SU-DHL-6 (cell line): Measurements from ENCODE around the gene FLNB.

Experiments used
- H2AFZ ChIP-seq: fragments of 200-600 bp; sonication (generic); 2 replicates; pipeline ENCODE4 v1.6.1; 2014; ENCODE audit warnings: low read depth, mild to moderate bottlenecking, moderate library complexity, mixed read lengths, antibody characterized with exemption, low read length; ENCODE audit not compliant: severe bottlenecking
- H3F3A ChIP-seq: fragments of 200-600 bp; shearing (Covaris generic); 2 replicates; pipeline ENCODE4 v1.6.0; 2016; ENCODE audit warnings: antibody characterized with exemption, mild to moderate bottlenecking; ENCODE audit not compliant: insufficient read depth
- H3K27ac ChIP-seq: fragments of 200-600 bp; sonication (generic); 2 replicates; pipeline ENCODE4 v1.5.1; 2016; ENCODE audit warnings: low read depth, mild to moderate bottlenecking, low read length, moderate library complexity, mixed read lengths
- H3K27me3 ChIP-seq: fragments of 200-600 bp; sonication (generic), shearing (Covaris generic); 2 replicates; pipeline ENCODE4 v1.6.0; 2014; ENCODE audit warnings: mild to moderate bottlenecking, low read length
- H3K36me3 ChIP-seq: fragments of 200-600 bp; sonication (generic); 2 replicates; pipeline ENCODE4 v1.6.1; 2014; ENCODE audit warnings: mild to moderate bottlenecking, low read length, mixed read lengths
- H3K4me2 ChIP-seq: fragments of 300-600, 200-600 bp; shearing (Covaris generic), sonication (generic); 2 replicates; pipeline ENCODE4 v1.6.0; 2014; ENCODE audit warnings: low read length, low read depth, mild to moderate bottlenecking; ENCODE audit not compliant: poor library complexity, severe bottlenecking
- H3K4me3 ChIP-seq: fragments of 200-600 bp; sonication (generic); 2 replicates; pipeline ENCODE4 v1.5.1; 2014; ENCODE audit warnings: antibody characterized with exemption, low read length, mild to moderate bottlenecking, mixed read lengths; ENCODE audit not compliant: insufficient read depth, poor library complexity, severe bottlenecking
- H3K79me2 ChIP-seq: fragments of 200-600 bp; sonication (generic); 2 replicates; pipeline ENCODE4 v1.6.1; 2014; ENCODE audit warnings: mild to moderate bottlenecking, low read length, moderate library complexity; ENCODE audit not compliant: insufficient read depth
- H3K9ac ChIP-seq: fragments of 200-600 bp; sonication (generic); 2 replicates; pipeline ENCODE4 v1.7.0; 2014; ENCODE audit warnings: mild to moderate bottlenecking, low read length
- H3K9me2 ChIP-seq: fragments of 200-600 bp; sonication (generic); replicated peaks from 2 replicates; pipeline ENCODE4 v1.6.1; 2014; ENCODE audit warnings: low read length; ENCODE audit not compliant: insufficient read depth
- H3K9me3 ChIP-seq: fragments of 200-600 bp; sonication (generic); 2 replicates; pipeline ENCODE4 v1.6.1; 2014; ENCODE audit warnings: low read length, mixed read lengths; ENCODE audit not compliant: insufficient read depth
- H4K20me1 ChIP-seq: fragments of 200-600 bp; sonication (generic); 2 replicates; pipeline ENCODE4 v1.6.1; 2014; ENCODE audit warnings: low read depth, mild to moderate bottlenecking, antibody characterized with exemption, low read length, moderate library complexity, mixed read lengths
- EZH2phosphoT487 ChIP-seq: fragments of 200-600 bp; sonication (generic), shearing (Covaris generic); conservative IDR thresholded peaks from 2 replicates; pipeline ENCODE4 v1.6.1; 2018; ENCODE audit warnings: mild to moderate bottlenecking, antibody characterized with exemption, low read length, moderate library complexity, mixed read lengths
- TF ChIP-seq, protein P1 (sequence below): fragments of 200-600 bp; sonication (generic); IDR thresholded peaks from one replicate; pipeline ENCODE4 v1.5.1; 2017; ENCODE audit warnings: antibody characterized with exemption, mild to moderate bottlenecking, low read length, moderate library complexity; ENCODE audit not compliant: insufficient read depth, poor library complexity, severe bottlenecking

The FLNB gene

DNA sequence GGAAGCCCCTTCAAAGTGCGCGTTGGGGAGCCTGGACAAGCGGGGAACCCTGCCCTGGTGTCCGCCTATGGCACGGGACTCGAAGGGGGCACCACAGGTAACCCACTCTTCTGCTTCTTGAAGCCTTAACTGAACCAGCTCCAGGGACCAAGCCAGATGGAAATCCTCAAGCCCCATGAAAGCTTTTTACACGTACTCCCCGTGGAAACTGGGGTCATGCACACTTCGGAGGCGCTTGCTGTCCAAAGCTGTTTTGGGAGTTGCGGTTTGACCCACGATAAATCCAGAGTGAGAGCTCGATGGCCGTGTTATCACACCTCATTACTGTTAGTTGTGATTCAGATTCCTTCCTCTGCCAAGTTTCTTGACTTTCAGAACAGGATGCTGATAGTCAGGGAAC lies 155.0 kb downstream of the FLNB start:
- TF ChIP-seq, protein P1, sequence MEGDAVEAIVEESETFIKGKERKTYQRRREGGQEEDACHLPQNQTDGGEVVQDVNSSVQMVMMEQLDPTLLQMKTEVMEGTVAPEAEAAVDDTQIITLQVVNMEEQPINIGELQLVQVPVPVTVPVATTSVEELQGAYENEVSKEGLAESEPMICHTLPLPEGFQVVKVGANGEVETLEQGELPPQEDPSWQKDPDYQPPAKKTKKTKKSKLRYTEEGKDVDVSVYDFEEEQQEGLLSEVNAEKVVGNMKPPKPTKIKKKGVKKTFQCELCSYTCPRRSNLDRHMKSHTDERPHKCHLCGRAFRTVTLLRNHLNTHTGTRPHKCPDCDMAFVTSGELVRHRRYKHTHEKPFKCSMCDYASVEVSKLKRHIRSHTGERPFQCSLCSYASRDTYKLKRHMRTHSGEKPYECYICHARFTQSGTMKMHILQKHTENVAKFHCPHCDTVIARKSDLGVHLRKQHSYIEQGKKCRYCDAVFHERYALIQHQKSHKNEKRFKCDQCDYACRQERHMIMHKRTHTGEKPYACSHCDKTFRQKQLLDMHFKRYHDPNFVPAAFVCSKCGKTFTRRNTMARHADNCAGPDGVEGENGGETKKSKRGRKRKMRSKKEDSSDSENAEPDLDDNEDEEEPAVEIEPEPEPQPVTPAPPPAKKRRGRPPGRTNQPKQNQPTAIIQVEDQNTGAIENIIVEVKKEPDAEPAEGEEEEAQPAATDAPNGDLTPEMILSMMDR, result no peak
- TF ChIP-seq EZH2phosphoT487, result no peak
- Histone ChIP-seq H3K9ac (no peak overlapping the region), H3K4me2 (no peak overlapping the region), H3F3A (no peaks in the 10 kb centered on the region), H3K9me3 (no peaks in the 10 kb centered on the region), H3K27me3 (no peaks in the 10 kb centered on the region), H3K36me3 (no peaks in the 10 kb centered on the region), H3K79me2 (no peaks in the 10 kb centered on the region), H2AFZ (no peak overlapping the region), H3K4me3 (no peak overlapping the region), H3K9me2 (no peaks in the 10 kb centered on the region), H4K20me1 (no peaks in the 10 kb centered on the region), H3K27ac (no peak overlapping the region)

DNA sequence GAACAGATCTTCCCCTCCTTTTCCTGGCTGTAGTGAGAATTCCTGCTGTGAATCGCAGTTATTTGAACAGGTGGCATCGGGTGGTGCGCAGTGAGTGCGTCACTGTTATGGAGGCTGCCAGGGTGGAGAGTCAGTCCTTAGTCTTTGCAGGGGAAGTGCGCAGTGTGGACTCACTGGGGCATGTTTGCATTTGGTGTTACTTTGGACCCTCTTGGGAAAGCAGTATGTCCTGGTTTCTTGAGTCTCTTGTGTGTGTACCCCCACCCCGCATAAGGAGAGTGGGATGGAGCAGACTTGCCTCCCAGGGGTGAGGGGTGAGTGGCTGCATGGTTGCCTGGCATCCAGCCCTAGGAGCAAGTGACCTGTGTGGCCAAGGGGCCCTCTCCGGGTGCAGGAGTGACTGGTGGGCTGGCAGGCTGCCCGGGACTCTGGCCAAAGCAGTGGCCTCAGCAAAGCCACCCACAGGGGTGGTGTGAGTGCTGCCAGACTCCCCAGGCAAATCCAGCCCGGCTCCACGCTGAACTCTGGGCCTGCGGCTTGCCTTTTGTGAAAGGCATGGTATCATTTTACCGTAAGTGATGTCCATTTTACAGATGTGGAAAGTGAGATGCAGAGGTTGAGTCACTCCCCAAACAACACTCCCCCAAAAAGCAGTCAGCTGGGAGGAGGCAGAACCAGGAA lies 156.1 kb downstream of the FLNB start:
- TF ChIP-seq, protein P1, result no peak
- TF ChIP-seq EZH2phosphoT487, result no peak
- Histone ChIP-seq H2AFZ (no peak overlapping the region), H3K4me3 (no peak overlapping the region), H3K9ac (no peak overlapping the region), H3K27me3 (no peaks in the 10 kb centered on the region), H3K79me2 (no peaks in the 10 kb centered on the region), H3F3A (no peaks in the 10 kb centered on the region), H3K9me2 (no peaks in the 10 kb centered on the region), H4K20me1 (no peaks in the 10 kb centered on the region), H3K4me2 (no peak overlapping the region), H3K27ac (no peak overlapping the region), H3K9me3 (no peaks in the 10 kb centered on the region), H3K36me3 (no peaks in the 10 kb centered on the region)

DNA sequence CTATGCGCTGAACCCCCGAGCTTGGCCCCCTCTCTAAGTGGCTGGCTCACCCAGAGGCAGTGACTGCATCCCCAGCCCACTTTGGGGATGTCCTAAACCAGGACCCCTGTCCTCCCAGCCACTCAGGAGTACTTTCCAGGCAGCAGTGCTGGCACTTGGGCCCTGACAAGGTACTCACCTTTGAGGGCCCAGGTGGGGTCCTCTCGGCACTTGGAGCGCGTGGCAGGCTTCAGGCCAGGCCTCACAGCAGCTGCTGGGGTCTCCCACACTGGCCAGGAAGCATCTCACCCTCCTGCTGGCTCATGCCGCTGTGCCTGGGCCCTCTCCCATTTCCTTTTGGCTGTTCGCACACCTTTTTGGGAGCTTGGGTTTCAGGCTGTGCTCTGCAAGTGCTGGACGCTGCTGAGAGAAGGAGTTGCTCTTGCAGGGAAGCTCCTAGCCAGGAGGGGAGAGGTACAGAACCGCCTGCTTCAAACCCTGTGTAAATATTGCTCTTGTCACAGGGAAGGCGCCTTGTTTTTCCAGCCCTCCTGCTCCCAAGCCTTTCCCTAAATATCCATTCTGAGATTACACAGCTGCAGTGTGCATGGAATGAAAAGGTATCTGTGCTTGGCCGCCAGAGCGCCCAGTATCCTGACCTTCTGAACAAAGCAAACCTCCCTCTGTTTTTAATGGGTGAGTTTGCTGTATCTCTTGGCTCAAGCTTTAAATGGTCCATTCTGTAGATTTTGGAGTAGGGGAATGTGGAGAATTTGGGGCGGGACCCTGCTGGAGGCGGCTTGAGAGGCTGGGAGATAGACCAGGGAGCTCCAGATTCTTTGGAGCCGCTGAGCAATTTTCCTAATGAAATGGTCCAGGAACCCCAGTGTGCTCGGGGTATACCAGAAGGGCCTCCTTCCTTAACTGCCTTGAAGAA lies 156.9 kb downstream of the FLNB start:
- no peak overlapping the region for H3K27ac ChIP-seq
- no peaks in the 10 kb centered on the region for H3K27me3 ChIP-seq
- H2AFZ ChIP-seq, result no peak overlapping the region
- no peak overlapping the region for H3K4me3 ChIP-seq
- no peaks in the 10 kb centered on the region for H3K79me2 ChIP-seq
- H3K9me2 ChIP-seq, result no peaks in the 10 kb centered on the region
- H3K9ac ChIP-seq, result no peak overlapping the region
- H3F3A ChIP-seq, result no peaks in the 10 kb centered on the region
- TF ChIP-seq, protein P1, result no peak
- TF ChIP-seq EZH2phosphoT487, result no peak
- H3K36me3 ChIP-seq, result no peaks in the 10 kb centered on the region
- no peaks in the 10 kb centered on the region for H4K20me1 ChIP-seq
- H3K9me3 ChIP-seq, result no peaks in the 10 kb centered on the region
- H3K4me2 ChIP-seq, result no peak overlapping the region
